BLaER1 (cell line): ENCODE results near the gene ARV1.
"Not testable (repeated sequence)": the region's sequence is repeated elsewhere in the genome, so short reads cannot be mapped to it uniquely, and the experiment has no call there.

Experiments
- H3K27ac ChIP-seq: shearing (Covaris generic); formaldehyde crosslinking; 2 replicates; pipeline ENCODE4 v1.8.1; 2022
- H3K27me3 ChIP-seq: shearing (Covaris generic); formaldehyde crosslinking; 2 replicates; pipeline ENCODE4 v1.8.1; 2022
- H3K36me3 ChIP-seq: shearing (Covaris generic); formaldehyde crosslinking; 2 replicates; pipeline ENCODE4 v1.8.1; 2022
- H3K4me1 ChIP-seq: shearing (Covaris generic); formaldehyde crosslinking; 2 replicates; pipeline ENCODE4 v1.8.1; 2022
- H3K4me2 ChIP-seq: shearing (Covaris generic); formaldehyde crosslinking; 2 replicates; pipeline ENCODE4 v1.8.1; 2022
- H3K4me3 ChIP-seq: shearing (Covaris generic); formaldehyde crosslinking; 2 replicates; pipeline ENCODE4 v1.8.1; 2022
- H3K9ac ChIP-seq: shearing (Covaris generic); formaldehyde crosslinking; 2 replicates; pipeline ENCODE4 v1.8.1; 2022
- H3K9me3 ChIP-seq: shearing (Covaris generic); formaldehyde crosslinking; 2 replicates; pipeline ENCODE4 v1.8.1; 2022
- H4K20me1 ChIP-seq: shearing (Covaris generic); formaldehyde crosslinking; 2 replicates; pipeline ENCODE4 v1.8.1; 2022
- Cebpa-rat ChIP-seq: shearing (Covaris generic); IDR thresholded peaks from 2 replicates; pipeline ENCODE4 v1.8.1; 2022

Gene ARV1

DNA sequence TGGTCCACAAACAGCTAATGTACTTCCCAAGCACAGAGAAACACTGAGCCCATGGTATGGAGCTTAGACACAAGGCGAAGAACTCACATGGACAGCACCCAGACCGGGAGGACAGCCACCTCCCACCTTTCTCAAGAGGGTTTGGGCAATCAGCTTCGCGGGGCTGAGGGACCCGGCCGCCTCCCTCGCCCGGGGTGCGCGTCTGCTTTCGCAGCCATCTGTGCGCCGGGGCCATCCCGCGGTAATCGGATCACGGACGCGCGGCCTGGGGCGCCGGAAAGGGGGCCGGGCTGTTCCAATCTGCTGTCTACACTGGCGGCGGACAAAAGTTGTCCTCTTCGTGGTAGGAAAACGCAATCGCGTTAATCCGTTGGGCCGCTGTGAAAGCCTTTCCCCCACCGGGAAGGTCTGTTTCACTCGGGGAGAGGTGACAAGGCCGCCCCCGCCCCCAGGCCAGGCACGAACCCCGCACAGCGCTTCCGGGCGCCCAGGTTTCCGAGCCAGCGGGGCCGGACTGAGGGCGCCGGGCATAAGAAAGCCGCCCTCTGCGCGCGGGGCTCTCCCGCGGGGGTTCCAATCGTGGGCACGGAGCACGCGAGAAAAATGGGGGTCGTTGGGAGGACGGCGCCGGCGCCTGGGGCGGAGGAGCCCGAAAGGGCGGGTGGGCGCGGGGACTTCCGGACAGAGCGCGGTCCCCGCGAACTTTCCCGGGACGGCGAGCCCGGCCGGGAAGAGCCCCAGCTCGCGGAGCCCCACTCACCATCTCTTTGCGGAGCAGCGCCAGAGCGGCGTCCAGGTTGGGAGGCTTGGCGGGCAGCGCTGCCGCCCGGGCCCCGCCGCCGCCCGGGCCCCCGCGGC is 60.5 kb downstream of the ARV1 start:
- peak overlapping the region; percentile 99 for H3K4me2 ChIP-seq
- H3K9me3 ChIP-seq, result peaks cover 2% of the 10 kb centered on the region
- no peaks in the 10 kb centered on the region for H3K36me3 ChIP-seq
- peaks cover 19% of the 10 kb centered on the region for H3K27me3 ChIP-seq
- peak overlapping the region; percentile 70 for H3K27ac ChIP-seq
- H3K4me1 ChIP-seq, result peaks cover 51% of the 10 kb centered on the region
- H3K9ac ChIP-seq, result peak overlapping the region; percentile 85
- H4K20me1 ChIP-seq, result peaks cover 51% of the 10 kb centered on the region
- TF ChIP-seq Cebpa-rat, result no peak
- peak overlapping the region; percentile 91 for H3K4me3 ChIP-seq

GRCh38 chr1:231040019-231040799 is 61.3 kb downstream of the ARV1 start, which contains the start of gene FAM89A:
Gene FAM89A (minus strand): TSS chr1:231040254. CDS start chr1:231040211, 43 bp downstream.
- TF ChIP-seq Cebpa-rat, result no peak
- peak within 1 kb of the TSS; percentile 85 for H3K9ac ChIP-seq
- peaks cover 45% of the 10 kb centered on the region for H3K4me1 ChIP-seq

GRCh38 chr1:231040800-231041718 is 62.2 kb downstream of the ARV1 start:
- H3K9ac ChIP-seq, result peak overlapping the region; percentile 38; the same call in 1 of the 2 replicates
- H3K4me1 ChIP-seq, result peaks cover 36% of the 10 kb centered on the region

More at GRCh38 chr1:231040019-231040799, 61.3 kb downstream of the ARV1 start, which contains the start of gene FAM89A:
- Histone ChIP-seq H3K4me2 (peak within 1 kb of the TSS; percentile 99), H3K27ac (peak within 1 kb of the TSS; percentile 70), H3K27me3 (peaks cover 19% of the 10 kb centered on the region), H4K20me1 (peaks cover 43% of the 10 kb centered on the region), H3K36me3 (no peaks in the 10 kb centered on the region), H3K9me3 (peaks cover 10% of the 10 kb centered on the region), H3K4me3 (peak within 1 kb of the TSS; percentile 91)

GRCh38 chr1:231041719-231042261 is 62.9 kb downstream of the ARV1 start:
- Histone ChIP-seq H3K27me3 (peaks cover 19% of the 10 kb centered on the region), H4K20me1 (peaks cover 27% of the 10 kb centered on the region), H3K27ac (no peak overlapping the region), H3K4me2 (no peak overlapping the region), H3K4me1 (peaks cover 29% of the 10 kb centered on the region), H3K9ac (no peak overlapping the region), H3K4me3 (no peak overlapping the region), H3K36me3 (no peaks in the 10 kb centered on the region), H3K9me3 (peaks cover 10% of the 10 kb centered on the region)
- no peak for TF ChIP-seq Cebpa-rat

More at GRCh38 chr1:231040800-231041718, 62.2 kb downstream of the ARV1 start:
- no peaks in the 10 kb centered on the region for H3K36me3 ChIP-seq
- H3K27ac ChIP-seq, result no peak overlapping the region
- H3K4me3 ChIP-seq, result peak overlapping the region; percentile 91
- no peak for TF ChIP-seq Cebpa-rat
- peaks cover 34% of the 10 kb centered on the region for H4K20me1 ChIP-seq
- peaks cover 19% of the 10 kb centered on the region for H3K27me3 ChIP-seq
- peaks cover 10% of the 10 kb centered on the region for H3K9me3 ChIP-seq
- peak overlapping the region; percentile 99 for H3K4me2 ChIP-seq

DNA sequence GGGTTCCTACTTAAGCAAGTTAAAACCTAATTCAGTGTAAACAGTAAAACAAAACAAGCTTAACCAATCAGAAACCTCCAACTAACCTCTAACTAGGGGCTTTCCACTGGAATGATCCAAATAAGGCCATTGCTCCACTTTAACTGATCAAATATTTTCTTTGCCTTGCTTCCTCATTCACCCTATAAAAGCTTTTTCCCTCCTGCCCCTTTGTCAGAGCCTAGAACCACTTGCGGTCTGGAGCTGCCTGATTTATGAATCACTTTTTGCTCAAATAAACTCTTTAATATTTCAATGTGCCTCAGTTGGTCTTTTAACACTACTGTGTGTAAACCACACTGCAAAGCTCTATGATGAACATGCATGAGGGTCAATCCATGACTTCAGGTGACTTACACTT is 65.7 kb downstream of the ARV1 start:
- TF ChIP-seq Cebpa-rat, result no peak

DNA sequence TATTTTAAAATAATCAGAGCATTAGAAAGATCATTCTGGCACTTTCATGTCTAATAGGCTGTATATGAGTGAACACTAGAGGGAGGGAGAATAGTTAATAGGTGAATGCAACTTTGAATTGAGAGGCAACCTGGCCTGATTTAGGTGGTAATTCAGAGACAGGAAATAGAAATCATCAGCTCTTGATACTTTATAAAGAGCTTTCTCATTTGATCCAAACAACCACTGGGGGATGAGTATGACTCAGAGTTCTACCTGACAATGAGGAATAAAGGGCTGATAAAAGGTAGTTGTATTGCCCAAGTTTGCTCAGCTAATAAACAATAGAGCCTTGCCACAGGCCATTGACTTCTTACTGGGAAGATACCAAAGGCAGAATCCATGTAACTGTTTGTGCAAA is 66.4 kb downstream of the ARV1 start:
- H3K4me3 ChIP-seq, result no peak overlapping the region
- H3K4me1 ChIP-seq, result peaks cover 10% of the 10 kb centered on the region
- no peak for TF ChIP-seq Cebpa-rat
- no peaks in the 10 kb centered on the region for H3K36me3 ChIP-seq
- no peak overlapping the region for H3K9ac ChIP-seq
- no peak overlapping the region for H3K4me2 ChIP-seq
- H3K27ac ChIP-seq, result no peak overlapping the region
- peaks cover 9% of the 10 kb centered on the region; the same call in 1 of the 2 replicates for H3K27me3 ChIP-seq
- peaks cover 10% of the 10 kb centered on the region for H3K9me3 ChIP-seq
- no peaks in the 10 kb centered on the region for H4K20me1 ChIP-seq

More for the DNA sequence above, 65.7 kb downstream of the ARV1 start:
- Histone ChIP-seq H3K27ac (no peak overlapping the region), H3K27me3 (peaks cover 10% of the 10 kb centered on the region; the same call in 1 of the 2 replicates), H3K9me3 (peaks cover 10% of the 10 kb centered on the region), H3K9ac (no peak overlapping the region), H3K4me2 (no peak overlapping the region), H3K36me3 (no peaks in the 10 kb centered on the region), H3K4me3 (no peak overlapping the region), H3K4me1 (peaks cover 10% of the 10 kb centered on the region), H4K20me1 (no peaks in the 10 kb centered on the region)

GRCh38 chr1:231045921-231046729 is 67.2 kb downstream of the ARV1 start:
- H3K4me2 ChIP-seq, H3K36me3 ChIP-seq, H3K9ac ChIP-seq, H3K27me3 ChIP-seq, H3K4me1 ChIP-seq, H3K9me3 ChIP-seq, H3K4me3 ChIP-seq, H3K27ac ChIP-seq, H4K20me1 ChIP-seq: not testable (repeated sequence)

GRCh38 chr1:231046730-231047395 is 68.0 kb downstream of the ARV1 start:
- Histone ChIP-seq H3K27me3 (no peaks in the 10 kb centered on the region), H3K4me1 (no peaks in the 10 kb centered on the region), H3K4me3 (no peak overlapping the region), H4K20me1 (no peaks in the 10 kb centered on the region), H3K27ac (no peak overlapping the region), H3K4me2 (no peak overlapping the region), H3K36me3 (no peaks in the 10 kb centered on the region), H3K9me3 (peaks cover 10% of the 10 kb centered on the region), H3K9ac (no peak overlapping the region)
- no peak for TF ChIP-seq Cebpa-rat

- not testable (repeated sequence) for H3K4me3 ChIP-seq, H3K4me1 ChIP-seq, H3K4me2 ChIP-seq, H3K27me3 ChIP-seq, H3K9me3 ChIP-seq, H3K27ac ChIP-seq, H3K9ac ChIP-seq, H4K20me1 ChIP-seq, H3K36me3 ChIP-seq
These were observed 68.6 kb downstream of the ARV1 start for GRCh38 chr1:231047529-231047928.

DNA sequence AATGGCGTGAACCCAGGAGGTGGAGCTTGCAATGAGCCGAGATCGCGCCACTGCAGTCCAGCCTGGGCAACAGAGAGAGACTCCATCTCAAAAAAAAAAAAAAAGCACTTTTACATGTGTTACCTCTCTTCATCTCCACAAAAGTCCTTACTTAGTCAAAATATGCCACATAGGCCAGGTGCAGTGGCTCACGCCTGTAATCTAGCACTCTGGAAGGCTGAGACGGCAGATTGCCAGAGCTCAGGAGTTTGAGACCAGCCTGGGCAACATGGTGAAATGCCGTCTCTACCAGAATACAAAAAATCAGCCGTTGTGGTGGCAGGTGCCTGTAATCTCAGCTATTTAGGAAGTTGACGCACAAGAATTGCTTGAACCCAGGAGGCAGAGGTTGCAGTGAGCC is 69.5 kb downstream of the ARV1 start:
- not testable (repeated sequence) for H4K20me1 ChIP-seq, H3K27ac ChIP-seq, H3K9ac ChIP-seq, H3K36me3 ChIP-seq, H3K27me3 ChIP-seq, H3K4me2 ChIP-seq, H3K9me3 ChIP-seq, H3K4me3 ChIP-seq, H3K4me1 ChIP-seq
